IMR-90 (cell line): Measurements from ENCODE around the gene SLC19A1. TPM values are rescaled to one million over a fixed set of nuclear protein-coding genes. Genes with fewer than 3 reads are reported as not detected.

ENCODE experiments used
- ATAC-seq: fragments of 200-7000 bp; cut with Tn5 transposase; 2 replicates; pipeline ENCODE4 v1.9.1; 2020; ENCODE audit warnings: low read depth, mild to moderate bottlenecking, moderate library complexity
- BruUV-seq: library from RNA; stranded (reverse); fragments of 400-500 nt; replicated peaks from 2 replicates; lab custom pipeline; 2021; lab: Mats Ljungman, UMichigan
- CTCF ChIA-PET: fragments of 300-600 bp; formaldehyde crosslinking; extraction: SDS; loops from one replicate; lab custom pipeline; 2021; ENCODE audit warnings: antibody characterized with exemption; lab: Yijun Ruan, JAX
- POLR2A ChIA-PET: fragments of 300-600 bp; sonication (Branson Sonifier 250); formaldehyde crosslinking; loops from one replicate; lab custom pipeline; 2022; ENCODE audit warnings: antibody characterized with exemption; ENCODE audit not compliant: unreplicated experiment; lab: Charles Lee
- DNase-seq: peaks from one replicate; pipeline ENCODE4 v3.0.0; 2013
- H2AFZ ChIP-seq: replicated peaks from 2 replicates; pipeline ENCODE3; 2013; ENCODE audit warnings: low read length, mild to moderate bottlenecking; ENCODE audit not compliant: poor library complexity
- H2AK5ac ChIP-seq: 2 replicates; pipeline ENCODE4 v1.6.1; 2013; ENCODE audit warnings: low read depth, low read length, inconsistent platforms
- H2AK9ac ChIP-seq: replicated peaks from 2 replicates; pipeline ENCODE3; 2013; ENCODE audit warnings: mild to moderate bottlenecking, low read depth, low read length, moderate library complexity; ENCODE audit not compliant: poor library complexity
- H2BK120ac ChIP-seq: 2 replicates; pipeline ENCODE4 v1.6.1; 2013; ENCODE audit warnings: low read depth, low read length, inconsistent platforms
- H2BK15ac ChIP-seq: 3 replicates; pipeline ENCODE4 v1.6.1; 2013; ENCODE audit warnings: low read depth, low read length, inconsistent platforms
- H2BK20ac ChIP-seq: 2 replicates; pipeline ENCODE4 v1.6.1; 2013; ENCODE audit warnings: low read depth, mild to moderate bottlenecking, inconsistent platforms, low read length, moderate library complexity
- H2BK5ac ChIP-seq: 2 replicates; pipeline ENCODE4 v1.6.1; 2013; ENCODE audit warnings: mild to moderate bottlenecking, low read depth, low read length, inconsistent platforms; ENCODE audit not compliant: poor library complexity, severe bottlenecking
- H3K14ac ChIP-seq: replicated peaks from 2 replicates; pipeline ENCODE4 v1.6.1; 2013; ENCODE audit warnings: low read depth, low read length, inconsistent platforms
- H3K18ac ChIP-seq: 2 replicates; pipeline ENCODE4 v1.6.1; 2013; ENCODE audit warnings: low read depth, low read length, control low read depth
- H3K23ac ChIP-seq: 2 replicates; pipeline ENCODE4 v1.6.1; 2013; ENCODE audit warnings: low read depth, low read length, inconsistent platforms
- H3K27ac ChIP-seq: 2 replicates; pipeline ENCODE4 v1.5.1; 2013; ENCODE audit warnings: mild to moderate bottlenecking, control low read depth, low read length; ENCODE audit not compliant: insufficient read depth
- H3K27me3 ChIP-seq: 2 replicates; pipeline ENCODE4 v1.6.1; 2013; ENCODE audit warnings: low read length; ENCODE audit not compliant: control insufficient read depth, insufficient read depth
- H3K36me3 ChIP-seq: 2 replicates; pipeline ENCODE4 v1.6.1; 2013; ENCODE audit warnings: low read length, mixed read lengths; ENCODE audit not compliant: control insufficient read depth, insufficient read depth
- H3K4ac ChIP-seq: 2 replicates; pipeline ENCODE4 v1.6.1; 2013; ENCODE audit warnings: low read depth, low read length, inconsistent platforms
- H3K4me1 ChIP-seq: 2 replicates; pipeline ENCODE4 v1.6.1; 2013; ENCODE audit warnings: low read length, mixed read lengths; ENCODE audit not compliant: control insufficient read depth, insufficient read depth
- H3K4me2 ChIP-seq: 2 replicates; pipeline ENCODE4 v1.6.1; 2013; ENCODE audit warnings: low read depth, mild to moderate bottlenecking, control low read depth, low read length, moderate library complexity
- H3K4me3 ChIP-seq: 2 replicates; pipeline ENCODE4 v1.5.1; 2013; ENCODE audit warnings: low read depth, mild to moderate bottlenecking, control low read depth, low read length, moderate library complexity; ENCODE audit not compliant: insufficient read depth
- H3K56ac ChIP-seq: 2 replicates; pipeline ENCODE4 v1.6.1; 2013; ENCODE audit warnings: low read length, inconsistent platforms; ENCODE audit not compliant: insufficient read depth; ENCODE audit errors: extremely low read depth
- H3K79me1 ChIP-seq, 2 experiments: 2 replicates each; pipeline ENCODE4 v1.6.1; 2013; ENCODE audit warnings: low read length in 2 of 2, inconsistent platforms in 1 of 2, low read depth in 1 of 2
- H3K9ac ChIP-seq: 2 replicates; pipeline ENCODE4 v1.6.1; 2013; ENCODE audit warnings: low read depth, low read length, control low read depth
- H3K9me1 ChIP-seq: 2 replicates; pipeline ENCODE4 v1.6.1; 2013; ENCODE audit warnings: low read length, inconsistent platforms; ENCODE audit not compliant: insufficient read depth
- H3K9me3 ChIP-seq: 2 replicates; pipeline ENCODE4 v1.6.1; 2013; ENCODE audit warnings: low read length; ENCODE audit not compliant: control insufficient read depth, insufficient read depth
- H4K20me1 ChIP-seq: 2 replicates; pipeline ENCODE4 v1.6.1; 2013; ENCODE audit warnings: low read length, inconsistent platforms; ENCODE audit not compliant: insufficient read depth
- H4K5ac ChIP-seq: 2 replicates; pipeline ENCODE4 v1.6.1; 2013; ENCODE audit warnings: mild to moderate bottlenecking, low read depth, low read length, control low read depth
- H4K8ac ChIP-seq, 2 experiments: 2 replicates each; pipeline ENCODE4 v1.6.1; 2013; ENCODE audit warnings: low read depth in 2 of 2, low read length in 2 of 2, control low read depth in 1 of 2, inconsistent platforms in 1 of 2
- H4K91ac ChIP-seq: 2 replicates; pipeline ENCODE4 v1.6.1; 2013; ENCODE audit warnings: low read depth, low read length, inconsistent platforms; ENCODE audit not compliant: insufficient read depth
- BHLHE40 ChIP-seq: fragments of 150-350 bp; IDR thresholded peaks from 2 replicates; pipeline ENCODE4 v1.6.1; 2016; ENCODE audit warnings: mild to moderate bottlenecking, low read depth, low read length
- CEBPB ChIP-seq: IDR thresholded peaks from 2 replicates; pipeline ENCODE4 v1.6.1; 2012; ENCODE audit warnings: low read depth, low read length, improper control_type of control experiment
- CHD1 ChIP-seq: IDR thresholded peaks from 2 replicates; pipeline ENCODE4 v1.6.1; 2012; ENCODE audit warnings: low read depth, low read length, improper control_type of control experiment
- ELK1 ChIP-seq: fragments of 150-350 bp; IDR thresholded peaks from 2 replicates; pipeline ENCODE4 v1.6.1; 2016; ENCODE audit warnings: low read depth, mild to moderate bottlenecking, low read length, moderate library complexity, borderline replicate concordance
- MAFK ChIP-seq: IDR thresholded peaks from 2 replicates; pipeline ENCODE4 v1.6.1; 2012; ENCODE audit warnings: low read depth, low read length, improper control_type of control experiment
- MAZ ChIP-seq: IDR thresholded peaks from 2 replicates; pipeline ENCODE4 v1.6.1; 2012; ENCODE audit warnings: low read depth, mild to moderate bottlenecking, low read length, improper control_type of control experiment, moderate library complexity, borderline replicate concordance
- MXI1 ChIP-seq: IDR thresholded peaks from 2 replicates; pipeline ENCODE4 v1.6.1; 2012; ENCODE audit warnings: low read depth, mild to moderate bottlenecking, low read length, moderate library complexity, borderline replicate concordance
- NFE2L2 ChIP-seq: fragments of 150-350 bp; IDR thresholded peaks from 2 replicates; pipeline ENCODE4 v1.6.1; 2016; ENCODE audit warnings: low read depth, mild to moderate bottlenecking, low read length
- POLR2A ChIP-seq: IDR thresholded peaks from 2 replicates; pipeline ENCODE4 v1.6.1; 2012; ENCODE audit warnings: mild to moderate bottlenecking, low read depth, low read length
- RAD21 ChIP-seq: IDR thresholded peaks from 2 replicates; pipeline ENCODE4 v1.6.1; 2012; ENCODE audit warnings: low read length, improper control_type of control experiment
- RCOR1 ChIP-seq: IDR thresholded peaks from 2 replicates; pipeline ENCODE4 v1.6.1; 2012; ENCODE audit warnings: mild to moderate bottlenecking, low read length, improper control_type of control experiment; ENCODE audit not compliant: insufficient replicate concordance
- RFX5 ChIP-seq: IDR thresholded peaks from 2 replicates; pipeline ENCODE4 v1.8.0; 2012; ENCODE audit warnings: low read depth, mild to moderate bottlenecking, low read length, moderate library complexity
- SMC3 ChIP-seq: fragments of 150-350 bp; IDR thresholded peaks from 2 replicates; pipeline ENCODE4 v1.6.1; 2016; ENCODE audit warnings: low read depth, mild to moderate bottlenecking, antibody characterized with exemption, low read length, moderate library complexity
- USF2 ChIP-seq: fragments of 150-350 bp; IDR thresholded peaks from 2 replicates; pipeline ENCODE4 v1.6.1; 2017; ENCODE audit warnings: mild to moderate bottlenecking, antibody characterized with exemption, low read length, low read depth
- WGBS, 2 experiments: methylation state at CpG; one replicate each; pipeline versions ENCODE4 v1.1.5 to v1.1.7; 2013; ENCODE audit warnings: missing lambda C conversion rate in 2 of 2; ENCODE audit not compliant: insufficient read length in 1 of 2; ENCODE audit errors: extremely low coverage in 2 of 2; 5-methylcytosine and 5-hydroxymethylcytosine counted together
- dilution Hi-C: fragments of 300-500 bp; cut with HindIII; formaldehyde crosslinking; loops from one replicate; pipeline ENCODE4 v1.14.3; 2018; ENCODE audit warnings: low sequenced_read_pairs; ENCODE audit not compliant: unreplicated experiment
- in situ Hi-C: fragments of 300-500 bp; cut with MboI; formaldehyde crosslinking; loops from 3 replicates; pipeline ENCODE4 v1.14.3; 2019; ENCODE audit warnings: low sequenced_read_pairs, inconsistent platforms, mixed read lengths
- intact Hi-C: fragments of 100-400 bp; cut with micrococcal nuclease; formaldehyde crosslinking; loops from 2 replicates; pipeline ENCODE4 v1.10.0; 2022
- polyA plus RNA-seq, 3 experiments: library from polyadenylated mRNA; depleted of rRNA; stranded (reverse); fragments of >200 nt; gene quantifications; 2 replicates each; pipeline ENCODE4 v1.2.3, GENCODE V29; 2012; ENCODE audit warnings: low replicate concordance in 1 of 3
- total RNA-seq: library from RNA; depleted of rRNA; stranded (reverse); fragments of >200 nt; gene quantifications from 2 replicates; pipeline ENCODE4 v1.2.3, GENCODE V29; 2012

Gene SLC19A1
- total and polyA plus RNA-seq, 2 of the 4 experiments (the other 2 are of a cell fraction): 2.2 to 16.2 TPM

- TF ChIP-seq CEBPB: no peak
Observed at GRCh38 chr21:45562965-45563364, 20.7 kb upstream of the SLC19A1 start (continued).

GRCh38 chr21:45562402-45562801 lies 20.2 kb upstream of the SLC19A1 start:
- BruUV-seq: no TSS peak
- Histone ChIP-seq H3K9me3 (peaks cover 4% of the 10 kb centered on the region; the same call in 1 of the 2 replicates), H3K4me1 (peaks cover 9% of the 10 kb centered on the region), H3K18ac (peak overlapping the region; percentile 86), H4K91ac (peak overlapping the region; percentile 43), H3K56ac (no peak overlapping the region), H3K4me3 (no peak overlapping the region), H4K8ac (peak overlapping the region in 1 of 2 experiments; percentile 73; a peak in 3 of 4 replicates), H3K9me1 (peaks cover 6% of the 10 kb centered on the region; the same call in 1 of the 2 replicates), H4K5ac (peak overlapping the region; percentile 58), H3K36me3 (no peaks in the 10 kb centered on the region), H4K20me1 (no peaks in the 10 kb centered on the region), H3K4me2 (peak overlapping the region; percentile 70; the same call in 1 of the 2 replicates), H2AK5ac (peak overlapping the region; percentile 27; the same call in 1 of the 2 replicates), H2AFZ (peak overlapping the region; percentile 67), H3K9ac (no peak overlapping the region), H2BK5ac (peak overlapping the region; percentile 88), H3K27me3 (peaks cover under 1% of the 10 kb centered on the region), H3K27ac (peak overlapping the region; percentile 47; the same call in 1 of the 2 replicates), H3K14ac (peak overlapping the region; percentile 16), H3K23ac (no peak overlapping the region; the same call in 1 of the 2 replicates), H2BK20ac (peak overlapping the region; percentile 53; the same call in 1 of the 2 replicates), H3K79me1 (no peaks in the 10 kb centered on the region), H2BK15ac (peak overlapping the region; percentile 16; the same call in 1 of the 3 replicates), H2AK9ac (peak overlapping the region; percentile 25), H2BK120ac (peak overlapping the region; percentile 64), H3K4ac (peak overlapping the region; percentile 84)
- peak; percentile 35 for DNase-seq
- dilution Hi-C loops: no loop called here
- CTCF ChIA-PET: interaction anchor here (0.9 to 1.7 kb wide), 3 partner anchors 8 to 42 kb away, joined by 3 to 5 read pairs (median 3); no protein-coding TSS in a partner anchor
- peak; percentile 69 for ATAC-seq
- in situ Hi-C loops: loop anchor here (10.0 kb wide), 1 partner anchor 362 kb away; no protein-coding TSS in a partner anchor
- WGBS, 2 experiments: 53% methylated on average over 7 of the region's 10 CpGs; no CpG with 5 or more reads in 1 of the 2 experiments
- TF ChIP-seq ELK1 (no peak), NFE2L2 (no peak), MAZ (no peak), CHD1 (no peak), MAFK (no peak), RAD21 (no peak), RFX5 (no peak), MXI1 (no peak), BHLHE40 (no peak), USF2 (no peak), RCOR1 (no peak), SMC3 (no peak), POLR2A (no peak), CEBPB (no peak)
- intact Hi-C loops: no loop called here
- POLR2A ChIA-PET: interaction anchor here (0.6 kb wide), 1 partner anchor 15 kb away, joined by 4 read pairs; no protein-coding TSS in a partner anchor
